GM23248 (cell line): ENCODE data around the gene ZNF668.

Experiments
- EZH2 ChIP-seq: fragments of 200-600 bp; sonication (generic); IDR thresholded peaks from 2 replicates; pipeline ENCODE4 v1.6.1; 2018; ENCODE audit warnings: antibody characterized with exemption, mild to moderate bottlenecking; ENCODE audit not compliant: insufficient read depth, poor library complexity, severe bottlenecking
- EZH2phosphoT487 ChIP-seq: fragments of 200-600 bp; sonication (generic); IDR thresholded peaks from 2 replicates; pipeline ENCODE4 v1.6.1; 2018; ENCODE audit warnings: antibody characterized with exemption, moderate library complexity, mild to moderate bottlenecking, low read depth; ENCODE audit not compliant: insufficient read depth

DNA sequence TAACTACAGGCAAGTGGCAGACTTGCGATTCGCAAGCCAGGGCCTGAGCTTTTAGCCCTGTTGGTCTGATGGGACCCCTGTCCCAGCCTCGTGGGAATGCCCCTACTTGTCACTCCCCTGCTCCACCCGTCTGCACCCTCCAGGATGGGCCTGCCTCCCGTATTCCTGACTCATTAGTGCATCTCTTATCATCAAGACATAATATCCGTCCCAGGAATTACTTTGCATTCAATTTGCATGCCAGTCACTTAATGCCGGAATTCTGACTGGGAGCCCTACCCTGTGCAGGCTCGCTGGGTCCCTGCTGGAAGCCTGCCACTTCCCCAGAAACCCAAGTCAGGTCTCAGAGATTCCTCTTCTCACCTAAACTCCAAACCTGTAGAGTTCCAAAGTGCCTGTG lies 11.4 kb upstream of the ZNF668 start:
- TF ChIP-seq EZH2, result no peak
- no peak for TF ChIP-seq EZH2phosphoT487
